Caco-2 (cell line): ENCODE results near the gene FRK. TPM values are rescaled to one million over a fixed set of nuclear protein-coding genes. Genes with fewer than 3 reads are reported as not detected.

Experiments used
- BruUV-seq: library from RNA; stranded (reverse); fragments of 400-500 nt; replicated peaks from 2 replicates; lab custom pipeline; 2021; lab: Mats Ljungman, UMichigan
- CTCF ChIA-PET: fragments of 300-600 bp; sonication (Branson Sonifier 250); formaldehyde crosslinking; loops from one replicate; lab custom pipeline; 2022; ENCODE audit warnings: antibody characterized with exemption; lab: Charles Lee
- POLR2A ChIA-PET: fragments of 300-600 bp; sonication (Branson Sonifier 250); formaldehyde crosslinking; loops from one replicate; lab custom pipeline; 2022; ENCODE audit warnings: antibody characterized with exemption; lab: Charles Lee
- DNase-seq, 2 experiments: peaks; one replicate each; pipeline versions ENCODE4 v3.0.0 to v3.0.0-alpha.2; 2020 to 2022
- H3K27me3 ChIP-seq: replicated peaks from 2 replicates; pipeline ENCODE4 v1.6.0; 2011; ENCODE audit warnings: low read length; ENCODE audit not compliant: control insufficient read depth, insufficient read depth
- H3K36me3 ChIP-seq: 2 replicates; pipeline ENCODE4 v1.5.1; 2011; ENCODE audit warnings: low read length; ENCODE audit not compliant: control insufficient read depth, insufficient read depth
- H3K4me1 ChIP-seq: fragments of 250-450 bp; sonication (Bioruptor Pico); 2 replicates; pipeline ENCODE4 v1.5.1; 2020; ENCODE audit warnings: mild to moderate bottlenecking
- H3K4me3 ChIP-seq: 2 replicates; pipeline ENCODE4 v1.5.1; 2011; ENCODE audit warnings: low read depth, mild to moderate bottlenecking, control low read depth, low read length
- H3K9me3 ChIP-seq: fragments of 250-450 bp; sonication (Bioruptor Pico); 2 replicates; pipeline ENCODE4 v1.5.1; 2020; ENCODE audit warnings: mild to moderate bottlenecking, moderate library complexity
- H3K27ac Mint-ChIP-seq: one replicate; pipeline ENCODE4 v1.8.0; 2022; ENCODE audit warnings: mixed read lengths; ENCODE audit not compliant: unreplicated experiment
- H3K27me3 Mint-ChIP-seq: one replicate; pipeline ENCODE4 v1.8.0; 2022; ENCODE audit warnings: mixed read lengths; ENCODE audit not compliant: insufficient read depth, unreplicated experiment
- H3K36me3 Mint-ChIP-seq: one replicate; pipeline ENCODE4 v1.8.0; 2022; ENCODE audit warnings: mild to moderate bottlenecking, mixed read lengths; ENCODE audit not compliant: insufficient read depth, unreplicated experiment
- H3K4me1 Mint-ChIP-seq: one replicate; pipeline ENCODE4 v1.8.0; 2022; ENCODE audit warnings: low read depth, mixed read lengths; ENCODE audit not compliant: unreplicated experiment
- H3K4me3 Mint-ChIP-seq: one replicate; pipeline ENCODE4 v1.8.0; 2022; ENCODE audit warnings: mild to moderate bottlenecking, moderate library complexity, mixed read lengths; ENCODE audit not compliant: unreplicated experiment
- H3K9me3 Mint-ChIP-seq: one replicate; pipeline ENCODE4 v1.8.0; 2022; ENCODE audit warnings: mixed read lengths; ENCODE audit not compliant: unreplicated experiment
- intact Hi-C: fragments of 100-400 bp; cut with micrococcal nuclease; formaldehyde crosslinking; loops from one replicate; pipeline ENCODE4 v1.10.0; 2022; ENCODE audit not compliant: unreplicated experiment
- total RNA-seq: library from RNA; stranded (reverse); gene quantifications from 2 replicates; pipeline ENCODE4 v1.2.3, GENCODE V29; 2022
- TF ChIP-seq, protein P1 (sequence below), 2 experiments: fragments of 200-600 bp in 1 of 2; IDR thresholded peaks; 1 replicate in 1 of 2; 2 replicates in 1 of 2; pipeline versions ENCODE4 v1.5.1 to v1.8.0; 2011 to 2022; ENCODE audit warnings: antibody characterized with exemption in 1 of 2, control low read depth in 1 of 2, inconsistent platforms in 1 of 2, low read depth in 1 of 2, low read length in 1 of 2, mild to moderate bottlenecking in 1 of 2, moderate library complexity in 1 of 2; ENCODE audit not compliant: insufficient read depth in 1 of 2, severe bottlenecking in 1 of 2, unreplicated experiment in 1 of 2

Gene FRK
- total RNA-seq, 1 experiment from 2014 or later: 7.3 TPM

GRCh38 chr6:116036075-116036773 is 24.5 kb downstream of the FRK start:
- Histone ChIP-seq H3K27me3 (no peaks in the 10 kb centered on the region), H3K4me1 (peaks cover 35% of the 10 kb centered on the region), H3K9me3 (no peaks in the 10 kb centered on the region), H3K4me3 (no peak overlapping the region), H3K36me3 (no peaks in the 10 kb centered on the region)
- Mint-ChIP-seq H3K27ac (peak overlapping the region; percentile 43), H3K27me3 (no peaks in the 10 kb centered on the region), H3K36me3 (peaks cover 5% of the 10 kb centered on the region), H3K9me3 (no peaks in the 10 kb centered on the region), H3K4me1 (peaks cover 16% of the 10 kb centered on the region), H3K4me3 (peak overlapping the region; percentile 18)
- TF ChIP-seq, protein P1, sequence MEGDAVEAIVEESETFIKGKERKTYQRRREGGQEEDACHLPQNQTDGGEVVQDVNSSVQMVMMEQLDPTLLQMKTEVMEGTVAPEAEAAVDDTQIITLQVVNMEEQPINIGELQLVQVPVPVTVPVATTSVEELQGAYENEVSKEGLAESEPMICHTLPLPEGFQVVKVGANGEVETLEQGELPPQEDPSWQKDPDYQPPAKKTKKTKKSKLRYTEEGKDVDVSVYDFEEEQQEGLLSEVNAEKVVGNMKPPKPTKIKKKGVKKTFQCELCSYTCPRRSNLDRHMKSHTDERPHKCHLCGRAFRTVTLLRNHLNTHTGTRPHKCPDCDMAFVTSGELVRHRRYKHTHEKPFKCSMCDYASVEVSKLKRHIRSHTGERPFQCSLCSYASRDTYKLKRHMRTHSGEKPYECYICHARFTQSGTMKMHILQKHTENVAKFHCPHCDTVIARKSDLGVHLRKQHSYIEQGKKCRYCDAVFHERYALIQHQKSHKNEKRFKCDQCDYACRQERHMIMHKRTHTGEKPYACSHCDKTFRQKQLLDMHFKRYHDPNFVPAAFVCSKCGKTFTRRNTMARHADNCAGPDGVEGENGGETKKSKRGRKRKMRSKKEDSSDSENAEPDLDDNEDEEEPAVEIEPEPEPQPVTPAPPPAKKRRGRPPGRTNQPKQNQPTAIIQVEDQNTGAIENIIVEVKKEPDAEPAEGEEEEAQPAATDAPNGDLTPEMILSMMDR (IDR thresholded peaks at IDR 0.05; ENCODE audit: insufficient read depth in 1 of 2, low read depth in 1 of 2, low read length in 1 of 2, severe bottlenecking in 1 of 2, unreplicated experiment in 1 of 2): no peak
- ChIA-PET CTCF (no interaction called here), POLR2A (no interaction called here)
- intact Hi-C loops: loop anchor here (1.0 kb wide), 1 partner anchor 17 kb away; no protein-coding TSS in a partner anchor
- no TSS peak for BruUV-seq
- DNase-seq: peak in 1 of 2 experiments; percentile 37

DNA sequence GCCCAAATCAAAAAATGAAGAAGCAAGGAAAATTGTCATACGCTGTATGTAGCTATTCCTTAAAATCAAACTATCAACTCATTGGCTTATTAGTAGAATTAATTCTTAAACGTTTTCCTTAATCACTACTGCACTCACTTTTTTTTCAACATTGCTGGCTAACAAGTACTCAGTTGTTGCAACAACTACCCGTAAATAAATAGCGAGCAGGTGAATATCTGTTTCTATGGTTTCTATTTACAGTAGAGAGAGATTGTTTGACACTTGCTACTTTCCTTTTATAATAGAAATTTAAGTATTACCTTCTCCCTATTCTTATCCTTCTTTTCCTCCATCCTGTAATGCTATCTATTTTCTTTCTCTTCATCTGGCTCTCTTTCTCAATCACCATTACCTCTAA is 25.1 kb downstream of the FRK start:
- Mint-ChIP-seq H3K4me1 (peaks cover 20% of the 10 kb centered on the region), H3K27ac (peak overlapping the region; percentile 43), H3K9me3 (no peaks in the 10 kb centered on the region), H3K36me3 (peaks cover 5% of the 10 kb centered on the region), H3K4me3 (peak overlapping the region; percentile 18), H3K27me3 (no peaks in the 10 kb centered on the region)
- Histone ChIP-seq H3K4me3 (no peak overlapping the region), H3K4me1 (peaks cover 38% of the 10 kb centered on the region), H3K27me3 (no peaks in the 10 kb centered on the region), H3K36me3 (no peaks in the 10 kb centered on the region), H3K9me3 (no peaks in the 10 kb centered on the region)
- BruUV-seq: no TSS peak
- ChIA-PET POLR2A (no interaction called here), CTCF (no interaction called here)
- DNase-seq: no peak
- intact Hi-C loops: loop anchor here (1.0 kb wide), 1 partner anchor 16 kb away; no protein-coding TSS in a partner anchor
- TF ChIP-seq, protein P1 (IDR thresholded peaks at IDR 0.05; ENCODE audit: insufficient read depth in 1 of 2, low read depth in 1 of 2, low read length in 1 of 2, severe bottlenecking in 1 of 2, unreplicated experiment in 1 of 2): no peak

- TF ChIP-seq, protein P1 (IDR thresholded peaks at IDR 0.05; ENCODE audit: insufficient read depth in 1 of 2, low read depth in 1 of 2, low read length in 1 of 2, severe bottlenecking in 1 of 2, unreplicated experiment in 1 of 2): no peak
- no peaks in the 10 kb centered on the region for H3K27me3 ChIP-seq
- Mint-ChIP-seq H3K36me3 (peaks cover 5% of the 10 kb centered on the region), H3K9me3 (no peaks in the 10 kb centered on the region), H3K4me1 (peaks cover 23% of the 10 kb centered on the region), H3K27me3 (no peaks in the 10 kb centered on the region), H3K27ac (peak overlapping the region; percentile 40), H3K4me3 (no peak overlapping the region)
- POLR2A ChIA-PET: no interaction called here
- peaks cover 41% of the 10 kb centered on the region for H3K4me1 ChIP-seq
- BruUV-seq: no TSS peak
- H3K4me3 ChIP-seq: no peak overlapping the region
- intact Hi-C loops: no loop called here
- no peaks in the 10 kb centered on the region for H3K9me3 ChIP-seq
- CTCF ChIA-PET: no interaction called here
- no peaks in the 10 kb centered on the region for H3K36me3 ChIP-seq
- DNase-seq: no peak
Observed at GRCh38 chr6:116034327-116034726, 26.4 kb downstream of the FRK start.
